ENCODE measurements around the gene IVL. TPM values are rescaled to one million over a fixed set of nuclear protein-coding genes. Genes with fewer than 3 reads are reported as not detected.

IVL gene
- total RNA-seq, 4 donors from 2014 or later = not detected

GRCh38 chr1:152884506-152884905 is 23.8 kb upstream of the IVL start:
- no peaks in the 10 kb centered on the region for H3K27me3 ChIP-seq
- TF ChIP-seq CTCF (IDR thresholded peaks at IDR 0.05) (no peak), POLR2AphosphoS5 (IDR thresholded peaks at IDR 0.05) (no peak), EP300 (IDR thresholded peaks at IDR 0.05; ENCODE audit: low read depth) (no peak), POLR2A (IDR thresholded peaks at IDR 0.05) (no peak)
- in situ Hi-C loops (cut with MboI; ENCODE audit: low pct_ligation_motif_present in 1 of 4, low pct_unique_long_range_greater_than_20kb in 1 of 4, low sequenced_read_pairs in 3 of 4) (no loop called here), intact Hi-C loops (cut with DNase I; ENCODE audit: low total_unique reads) (no loop called here)
- no peaks in the 10 kb centered on the region for H3K4me1 ChIP-seq
- no peaks in the 10 kb centered on the region for H3K36me3 ChIP-seq
- H3K27ac ChIP-seq = no peak overlapping the region
- H3K9me3 ChIP-seq = no peaks in the 10 kb centered on the region
- WGBS, 2 donors (ENCODE audit: low coverage in 1 of 2) = 89 to 100% methylated on average over 1 of the region's 1 CpG
- no peak for DNase-seq
- no peak overlapping the region for H3K4me3 ChIP-seq

- no peak overlapping the region for H3K27ac ChIP-seq
- no peaks in the 10 kb centered on the region for H3K36me3 ChIP-seq
- no peaks in the 10 kb centered on the region for H3K9me3 ChIP-seq
- H3K4me3 ChIP-seq = no peak overlapping the region
- intact Hi-C loops (cut with DNase I; ENCODE audit: low total_unique reads) = no loop called here
- DNase-seq = no peak
- in situ Hi-C loops (cut with MboI; ENCODE audit: low pct_ligation_motif_present in 1 of 4, low pct_unique_long_range_greater_than_20kb in 1 of 4, low sequenced_read_pairs in 3 of 4) = no loop called here
- H3K27me3 ChIP-seq = no peaks in the 10 kb centered on the region
- no peak for TF ChIP-seq POLR2AphosphoS5 (IDR thresholded peaks at IDR 0.05)
- TF ChIP-seq CTCF (IDR thresholded peaks at IDR 0.05) = no peak
- TF ChIP-seq POLR2A (IDR thresholded peaks at IDR 0.05) = no peak
- TF ChIP-seq EP300 (IDR thresholded peaks at IDR 0.05; ENCODE audit: low read depth) = no peak
- 50 to 67% methylated on average over 3 to 4 of the region's 4 CpGs for WGBS, 2 donors (ENCODE audit: low coverage in 1 of 2)
- H3K4me1 ChIP-seq = no peaks in the 10 kb centered on the region
Observed at GRCh38 chr1:152884966-152885624, 23.3 kb upstream of the IVL start.

- H3K4me1 ChIP-seq = no peaks in the 10 kb centered on the region
- in situ Hi-C loops (cut with MboI; ENCODE audit: low pct_ligation_motif_present in 1 of 4, low pct_unique_long_range_greater_than_20kb in 1 of 4, low sequenced_read_pairs in 3 of 4) (no loop called here), intact Hi-C loops (cut with DNase I; ENCODE audit: low total_unique reads) (no loop called here)
- no peaks in the 10 kb centered on the region for H3K27me3 ChIP-seq
- no peak for TF ChIP-seq POLR2A (IDR thresholded peaks at IDR 0.05)
- TF ChIP-seq CTCF (IDR thresholded peaks at IDR 0.05) = no peak
- no peak for TF ChIP-seq EP300 (IDR thresholded peaks at IDR 0.05; ENCODE audit: low read depth)
- TF ChIP-seq POLR2AphosphoS5 (IDR thresholded peaks at IDR 0.05) = no peak
- no peaks in the 10 kb centered on the region for H3K36me3 ChIP-seq
- 40 to 44% methylated on average over 3 of the region's 3 CpGs for WGBS, 2 donors (ENCODE audit: low coverage in 1 of 2)
- H3K27ac ChIP-seq = no peak overlapping the region
- no peak overlapping the region for H3K4me3 ChIP-seq
- no peak for DNase-seq
- H3K9me3 ChIP-seq = no peaks in the 10 kb centered on the region
Observed at GRCh38 chr1:152886085-152886484, 22.3 kb upstream of the IVL start.

GRCh38 chr1:152886758-152887409 is 21.5 kb upstream of the IVL start:
- 25 to 72% methylated on average over 2 to 8 of the region's 8 CpGs for WGBS, 2 donors (ENCODE audit: low coverage in 1 of 2)
- H3K27ac ChIP-seq = no peak overlapping the region
- in situ Hi-C loops (cut with MboI; ENCODE audit: low pct_ligation_motif_present in 1 of 4, low pct_unique_long_range_greater_than_20kb in 1 of 4, low sequenced_read_pairs in 3 of 4) (no loop called here), intact Hi-C loops (cut with DNase I; ENCODE audit: low total_unique reads) (no loop called here)
- no peak for DNase-seq
- no peaks in the 10 kb centered on the region for H3K36me3 ChIP-seq
- H3K27me3 ChIP-seq = no peaks in the 10 kb centered on the region
- H3K4me1 ChIP-seq = no peaks in the 10 kb centered on the region
- no peak for TF ChIP-seq POLR2A (IDR thresholded peaks at IDR 0.05)
- TF ChIP-seq CTCF (IDR thresholded peaks at IDR 0.05) = no peak
- TF ChIP-seq POLR2AphosphoS5 (IDR thresholded peaks at IDR 0.05) = no peak
- no peak for TF ChIP-seq EP300 (IDR thresholded peaks at IDR 0.05; ENCODE audit: low read depth)
- no peaks in the 10 kb centered on the region for H3K9me3 ChIP-seq
- H3K4me3 ChIP-seq = no peak overlapping the region
